Uterus (tissue), 2 donors: Measurements from ENCODE around the gene POU3F3.

Experiments
- POLR2A ChIP-seq, 2 donors: fragments of 450-650 bp; IDR thresholded peaks; one replicate each; pipeline ENCODE4 v1.6.1; 2016; ENCODE audit warnings: antibody characterized with exemption in 2 of 2, mild to moderate bottlenecking in 1 of 2, moderate library complexity in 1 of 2
- TF ChIP-seq, protein P1 (sequence below), 4 experiments: fragments of 200-600 bp in 2 of 4; fragments of 450-650 bp in 2 of 4; sonication (generic) in 2 of 4; IDR thresholded peaks; one replicate each; pipeline ENCODE4 v1.5.1; 2016 to 2019; ENCODE audit warnings: antibody characterized with exemption in 4 of 4, mild to moderate bottlenecking in 2 of 4, moderate library complexity in 1 of 4

DNA sequence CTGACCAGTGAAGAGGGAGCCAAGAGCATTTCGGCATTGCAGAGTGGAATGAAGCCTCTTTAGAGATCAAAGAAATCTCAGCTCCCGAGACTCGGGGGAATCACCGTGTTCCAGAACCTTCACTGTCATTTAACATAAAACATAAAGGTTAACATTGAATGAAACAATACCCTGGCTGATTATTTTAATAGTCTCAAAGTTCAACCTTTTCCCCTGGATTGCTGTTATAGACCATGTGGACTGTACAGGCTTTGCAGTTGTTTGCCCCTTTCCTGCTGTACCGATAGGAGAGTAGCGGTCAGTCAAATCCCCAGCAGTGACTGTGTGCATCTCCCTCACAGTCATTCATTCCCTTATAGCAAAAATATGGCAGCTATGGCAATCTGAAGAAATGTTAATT lies 48.4 kb downstream of the POU3F3 start:
- TF ChIP-seq, protein P1, sequence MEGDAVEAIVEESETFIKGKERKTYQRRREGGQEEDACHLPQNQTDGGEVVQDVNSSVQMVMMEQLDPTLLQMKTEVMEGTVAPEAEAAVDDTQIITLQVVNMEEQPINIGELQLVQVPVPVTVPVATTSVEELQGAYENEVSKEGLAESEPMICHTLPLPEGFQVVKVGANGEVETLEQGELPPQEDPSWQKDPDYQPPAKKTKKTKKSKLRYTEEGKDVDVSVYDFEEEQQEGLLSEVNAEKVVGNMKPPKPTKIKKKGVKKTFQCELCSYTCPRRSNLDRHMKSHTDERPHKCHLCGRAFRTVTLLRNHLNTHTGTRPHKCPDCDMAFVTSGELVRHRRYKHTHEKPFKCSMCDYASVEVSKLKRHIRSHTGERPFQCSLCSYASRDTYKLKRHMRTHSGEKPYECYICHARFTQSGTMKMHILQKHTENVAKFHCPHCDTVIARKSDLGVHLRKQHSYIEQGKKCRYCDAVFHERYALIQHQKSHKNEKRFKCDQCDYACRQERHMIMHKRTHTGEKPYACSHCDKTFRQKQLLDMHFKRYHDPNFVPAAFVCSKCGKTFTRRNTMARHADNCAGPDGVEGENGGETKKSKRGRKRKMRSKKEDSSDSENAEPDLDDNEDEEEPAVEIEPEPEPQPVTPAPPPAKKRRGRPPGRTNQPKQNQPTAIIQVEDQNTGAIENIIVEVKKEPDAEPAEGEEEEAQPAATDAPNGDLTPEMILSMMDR (IDR thresholded peaks at IDR 0.05): no peak
- no peak for TF ChIP-seq POLR2A (IDR thresholded peaks at IDR 0.05)
